GM21367 (cell line): ENCODE data around the gene SLC35F3.

ENCODE experiments used
- ATAC-seq: cut with Tn5 transposase; IDR thresholded peaks from one replicate; pipeline ENCODE4 v1.9.1; 2021; ENCODE audit not compliant: unreplicated experiment

Gene SLC35F3

GRCh38 chr1:234309598-234310459 is 405.4 kb downstream of the SLC35F3 start:
- ATAC-seq, result peak; percentile 92

GRCh38 chr1:234310460-234310817 is 406.0 kb downstream of the SLC35F3 start:
- no peak for ATAC-seq

GRCh38 chr1:234311414-234311813 is 406.9 kb downstream of the SLC35F3 start:
- ATAC-seq, result no peak

GRCh38 chr1:234313171-234313570 is 408.7 kb downstream of the SLC35F3 start:
- no peak for ATAC-seq

GRCh38 chr1:234315091-234315541 is 410.6 kb downstream of the SLC35F3 start:
- ATAC-seq, result no peak

GRCh38 chr1:234315588-234315987 is 411.1 kb downstream of the SLC35F3 start:
- no peak for ATAC-seq

- no peak for ATAC-seq
Observed at GRCh38 chr1:234316486-234316885, 412.0 kb downstream of the SLC35F3 start.

- ATAC-seq, result no peak
Observed at GRCh38 chr1:234316937-234317336, 412.5 kb downstream of the SLC35F3 start.

GRCh38 chr1:234320069-234320468 is 415.6 kb downstream of the SLC35F3 start:
- ATAC-seq, result no peak

- ATAC-seq, result no peak
Observed at GRCh38 chr1:234320549-234320948, 416.1 kb downstream of the SLC35F3 start.

GRCh38 chr1:234321231-234321630 is 416.8 kb downstream of the SLC35F3 start:
- ATAC-seq, result no peak

GRCh38 chr1:234322097-234322496 is 417.6 kb downstream of the SLC35F3 start:
- no peak for ATAC-seq

- ATAC-seq, result no peak
Observed at GRCh38 chr1:234322979-234323378, 418.5 kb downstream of the SLC35F3 start.

- no peak for ATAC-seq
Observed at GRCh38 chr1:234324821-234325220, 420.3 kb downstream of the SLC35F3 start.

GRCh38 chr1:234325878-234326496 is 421.5 kb downstream of the SLC35F3 start:
- no peak for ATAC-seq

GRCh38 chr1:234326497-234327366 is 422.3 kb downstream of the SLC35F3 start:
- ATAC-seq, result no peak

GRCh38 chr1:234327577-234328164 is 423.2 kb downstream of the SLC35F3 start:
- ATAC-seq, result no peak

GRCh38 chr1:234330843-234331215 is 426.4 kb downstream of the SLC35F3 start:
- ATAC-seq, result no peak

GRCh38 chr1:234331507-234331906 is 427.0 kb downstream of the SLC35F3 start:
- ATAC-seq, result no peak

- no peak for ATAC-seq
Observed at GRCh38 chr1:234336359-234336758, 431.9 kb downstream of the SLC35F3 start.

- ATAC-seq, result no peak
Observed at GRCh38 chr1:234337233-234337632, 432.8 kb downstream of the SLC35F3 start.
